GM23338 (cell line): ENCODE results near the gene RNFT2. TPM values are rescaled to one million over a fixed set of nuclear protein-coding genes. Genes with fewer than 3 reads are reported as not detected.

ENCODE experiments used
- ATAC-seq: fragments of 200-7000 bp; cut with Tn5 transposase; 3 replicates; pipeline ENCODE4 v1.9.1; 2020
- DNase-seq: peaks from one replicate; pipeline ENCODE4 v3.0.0-alpha.2; 2015; ENCODE audit warnings: low spot score
- H2AFZ ChIP-seq: fragments of 200-600 bp; sonication (generic); 2 replicates; pipeline ENCODE4 v1.8.0; 2016; ENCODE audit warnings: antibody characterized with exemption, mild to moderate bottlenecking, moderate library complexity
- H3F3A ChIP-seq: fragments of 200-600 bp; sonication (generic); replicated peaks from 2 replicates; pipeline ENCODE4 v1.8.0; 2017; ENCODE audit warnings: antibody characterized with exemption, mixed run types, low read depth
- H3K27ac ChIP-seq: fragments of 200-600 bp; sonication (generic); 2 replicates; pipeline ENCODE4 v1.6.1; 2016; ENCODE audit warnings: low read depth
- H3K27me3 ChIP-seq: fragments of 200-600 bp; sonication (generic); 2 replicates; pipeline ENCODE4 v1.8.0; 2016; ENCODE audit warnings: mild to moderate bottlenecking, mixed run types, moderate library complexity; ENCODE audit not compliant: insufficient read depth
- H3K36me3 ChIP-seq: fragments of 200-600 bp; sonication (generic); 2 replicates; pipeline ENCODE4 v1.8.0; 2016; ENCODE audit warnings: mild to moderate bottlenecking; ENCODE audit not compliant: insufficient read depth
- H3K4me1 ChIP-seq: fragments of 200-600 bp; sonication (generic); 2 replicates; pipeline ENCODE4 v1.8.0; 2016; ENCODE audit warnings: mild to moderate bottlenecking, moderate library complexity; ENCODE audit not compliant: insufficient read depth
- H3K4me2 ChIP-seq: fragments of 200-600 bp; sonication (generic); 2 replicates; pipeline ENCODE4 v1.7.1; 2017; ENCODE audit warnings: mixed run types
- H3K4me3 ChIP-seq: fragments of 200-600 bp; sonication (generic); 2 replicates; pipeline ENCODE4 v1.6.1; 2016; ENCODE audit warnings: mixed run types
- H3K79me2 ChIP-seq: fragments of 200-600 bp; sonication (generic); replicated peaks from 2 replicates; pipeline ENCODE4 v1.8.0; 2017; ENCODE audit warnings: mild to moderate bottlenecking; ENCODE audit not compliant: insufficient read depth
- H3K9me2 ChIP-seq: fragments of 200-600 bp; sonication (generic); 2 replicates; pipeline ENCODE4 v1.8.0; 2017; ENCODE audit not compliant: insufficient read depth
- H4K20me1 ChIP-seq: fragments of 200-600 bp; sonication (generic); replicated peaks from 2 replicates; pipeline ENCODE4 v1.8.0; 2017; ENCODE audit warnings: mild to moderate bottlenecking; ENCODE audit not compliant: insufficient read depth
- H3K27ac Mint-ChIP-seq: 2 replicates; pipeline ENCODE4 v1.8.0; 2020; ENCODE audit warnings: inconsistent platforms, mild to moderate bottlenecking, moderate library complexity, mixed read lengths
- H3K27me3 Mint-ChIP-seq: 3 replicates; pipeline ENCODE4 v1.8.0; 2022; ENCODE audit warnings: low read depth, mild to moderate bottlenecking, moderate library complexity, mixed read lengths, inconsistent platforms; ENCODE audit not compliant: insufficient read depth, poor library complexity
- H3K36me3 Mint-ChIP-seq: 3 replicates; pipeline ENCODE4 v1.8.0; 2021; ENCODE audit warnings: low read depth, mild to moderate bottlenecking, inconsistent platforms, moderate library complexity, mixed read lengths
- H3K4me1 Mint-ChIP-seq: 3 replicates; pipeline ENCODE4 v1.8.0; 2020; ENCODE audit warnings: mild to moderate bottlenecking, inconsistent platforms, mixed read lengths
- H3K4me3 Mint-ChIP-seq: 3 replicates; pipeline ENCODE4 v1.8.0; 2021; ENCODE audit warnings: moderate library complexity, mild to moderate bottlenecking, inconsistent platforms, mixed read lengths
- H3K9me3 Mint-ChIP-seq: 3 replicates; pipeline ENCODE4 v1.8.0; 2020; ENCODE audit warnings: moderate library complexity, mild to moderate bottlenecking, inconsistent platforms, mixed read lengths
- CREB1 ChIP-seq: fragments of 250-450 bp; sonication (Bioruptor Pico); IDR thresholded peaks from 2 replicates; pipeline ENCODE4 v1.5.0; 2020; ENCODE audit warnings: low read depth, mild to moderate bottlenecking, moderate library complexity
- ETS1 ChIP-seq: IDR thresholded peaks from 2 replicates; pipeline ENCODE4 v1.6.1; 2016; ENCODE audit warnings: antibody characterized with exemption
- EZH2 ChIP-seq: fragments of 200-600 bp; sonication (generic); IDR thresholded peaks from one replicate; pipeline ENCODE4 v1.8.0; 2017; ENCODE audit warnings: antibody characterized with exemption, mild to moderate bottlenecking, low read depth; ENCODE audit not compliant: unreplicated experiment
- EZH2phosphoT487 ChIP-seq: fragments of 200-600 bp; sonication (generic); IDR thresholded peaks from one replicate; pipeline ENCODE4 v1.8.1; 2018; ENCODE audit warnings: antibody characterized with exemption; ENCODE audit not compliant: unreplicated experiment
- JUNB ChIP-seq: IDR thresholded peaks from one replicate; pipeline ENCODE4 v1.6.1; 2016; ENCODE audit warnings: antibody characterized with exemption; ENCODE audit not compliant: unreplicated experiment
- POLR2AphosphoS5 ChIP-seq: IDR thresholded peaks from 2 replicates; pipeline ENCODE4 v1.6.1; 2016; ENCODE audit warnings: antibody characterized with exemption, low read depth
- REST ChIP-seq: IDR thresholded peaks from one replicate; pipeline ENCODE4 v1.6.1; 2018; ENCODE audit warnings: antibody characterized with exemption; ENCODE audit not compliant: unreplicated experiment
- STAT1 ChIP-seq: IDR thresholded peaks from one replicate; pipeline ENCODE4 v1.6.1; 2016; ENCODE audit warnings: antibody characterized with exemption; ENCODE audit not compliant: unreplicated experiment
- ZNF114 ChIP-seq: fragments of 250-450 bp; sonication (Bioruptor Pico); IDR thresholded peaks from 2 replicates; pipeline ENCODE4 v1.5.0; 2020; ENCODE audit warnings: mild to moderate bottlenecking, moderate library complexity
- ZNF331 ChIP-seq: fragments of 250-450 bp; sonication (Bioruptor Pico); IDR thresholded peaks from 2 replicates; pipeline ENCODE4 v1.5.0; 2020; ENCODE audit warnings: low read depth, mild to moderate bottlenecking, moderate library complexity
- ZNF462 ChIP-seq: fragments of 250-450 bp; sonication (Bioruptor Pico); IDR thresholded peaks from 2 replicates; pipeline ENCODE4 v1.5.0; 2020; ENCODE audit warnings: mild to moderate bottlenecking, moderate library complexity
- polyA plus RNA-seq: library from polyadenylated mRNA; unstranded; fragments of >200 nt; fragmentation: Nextera tagmentation; extraction: Ambion mirVana; gene quantifications from 2 replicates; pipeline ENCODE4 v1.2.1, GENCODE V29; 2016
- total RNA-seq: library from RNA; depleted of rRNA; stranded (reverse); fragments of >200 nt; shearing (Covaris generic); gene quantifications from 2 replicates; pipeline ENCODE4 v1.2.3, GENCODE V29; 2014
- TF ChIP-seq, protein P1 (sequence below), 2 experiments: fragments of 200-600 bp in 1 of 2; sonication (generic) in 1 of 2; conservative IDR thresholded peaks; 2 replicates each; pipeline versions ENCODE4 v1.5.1 to v1.6.1; 2016 to 2017; ENCODE audit warnings: antibody characterized with exemption in 2 of 2, low read depth in 2 of 2, mild to moderate bottlenecking in 2 of 2, moderate library complexity in 1 of 2

RNFT2 gene
- total and polyA plus RNA-seq, 2 experiments from 2014 or later, result 19.3 to 22.9 TPM

- Histone ChIP-seq H3K36me3 (no peaks in the 10 kb centered on the region), H3K9me2 (0 out of 2 replicates have a peak, but pooled peaks cover 2% of the 10 kb centered on the region), H4K20me1 (no peaks in the 10 kb centered on the region), H2AFZ (no peak overlapping the region), H3K27me3 (no peaks in the 10 kb centered on the region), H3K79me2 (no peaks in the 10 kb centered on the region), H3K4me2 (peak overlapping the region; percentile 67), H3K27ac (0 out of 2 replicates have a peak overlapping the region, but pooled peaks have one; percentile 100), H3K4me1 (peaks cover 11% of the 10 kb centered on the region), H3K4me3 (peak overlapping the region; percentile 99), H3F3A (peaks cover 9% of the 10 kb centered on the region; the same call in 1 of the 2 replicates)
- H3K36me3 Mint-ChIP-seq, result no peaks in the 10 kb centered on the region
- no peak for DNase-seq
- no peaks in the 10 kb centered on the region for H3K9me3 Mint-ChIP-seq
- no peak for ATAC-seq
- no peak overlapping the region for H3K27ac Mint-ChIP-seq
- TF ChIP-seq REST (no peak), EZH2 (no peak), ZNF331 (CRISPR knock-in tag) (no peak), ETS1 (no peak), EZH2phosphoT487 (no peak), STAT1 (no peak), CREB1 (CRISPR knock-in tag) (no peak), JUNB (no peak), ZNF114 (CRISPR knock-in tag) (no peak), ZNF462 (CRISPR knock-in tag) (no peak), POLR2AphosphoS5 (no peak)
- TF ChIP-seq, protein P1, sequence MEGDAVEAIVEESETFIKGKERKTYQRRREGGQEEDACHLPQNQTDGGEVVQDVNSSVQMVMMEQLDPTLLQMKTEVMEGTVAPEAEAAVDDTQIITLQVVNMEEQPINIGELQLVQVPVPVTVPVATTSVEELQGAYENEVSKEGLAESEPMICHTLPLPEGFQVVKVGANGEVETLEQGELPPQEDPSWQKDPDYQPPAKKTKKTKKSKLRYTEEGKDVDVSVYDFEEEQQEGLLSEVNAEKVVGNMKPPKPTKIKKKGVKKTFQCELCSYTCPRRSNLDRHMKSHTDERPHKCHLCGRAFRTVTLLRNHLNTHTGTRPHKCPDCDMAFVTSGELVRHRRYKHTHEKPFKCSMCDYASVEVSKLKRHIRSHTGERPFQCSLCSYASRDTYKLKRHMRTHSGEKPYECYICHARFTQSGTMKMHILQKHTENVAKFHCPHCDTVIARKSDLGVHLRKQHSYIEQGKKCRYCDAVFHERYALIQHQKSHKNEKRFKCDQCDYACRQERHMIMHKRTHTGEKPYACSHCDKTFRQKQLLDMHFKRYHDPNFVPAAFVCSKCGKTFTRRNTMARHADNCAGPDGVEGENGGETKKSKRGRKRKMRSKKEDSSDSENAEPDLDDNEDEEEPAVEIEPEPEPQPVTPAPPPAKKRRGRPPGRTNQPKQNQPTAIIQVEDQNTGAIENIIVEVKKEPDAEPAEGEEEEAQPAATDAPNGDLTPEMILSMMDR (conservative IDR thresholded peaks at IDR 0.05; ENCODE audit: low read depth in 2 of 2), result no peak
- peak overlapping the region; percentile 13 for H3K4me3 Mint-ChIP-seq
- H3K27me3 Mint-ChIP-seq, result peaks cover 10% of the 10 kb centered on the region
- peaks cover 20% of the 10 kb centered on the region for H3K4me1 Mint-ChIP-seq
Measured at GRCh38 chr12:116820064-116820656, 82.0 kb downstream of the RNFT2 start.
